GM19395 (cell line): ENCODE data around the gene TMEM266.

Experiments used
- ATAC-seq: cut with Tn5 transposase; IDR thresholded peaks from one replicate; pipeline ENCODE4 v1.9.1; 2021; ENCODE audit warnings: mild to moderate bottlenecking, moderate library complexity; ENCODE audit not compliant: unreplicated experiment

Gene TMEM266

GRCh38 chr15:76065793-76066192, 6.0 kb downstream of the TMEM266 start:
- no peak for ATAC-seq

GRCh38 chr15:76070192-76070591, 10.4 kb downstream of the TMEM266 start:
- ATAC-seq = no peak

DNA sequence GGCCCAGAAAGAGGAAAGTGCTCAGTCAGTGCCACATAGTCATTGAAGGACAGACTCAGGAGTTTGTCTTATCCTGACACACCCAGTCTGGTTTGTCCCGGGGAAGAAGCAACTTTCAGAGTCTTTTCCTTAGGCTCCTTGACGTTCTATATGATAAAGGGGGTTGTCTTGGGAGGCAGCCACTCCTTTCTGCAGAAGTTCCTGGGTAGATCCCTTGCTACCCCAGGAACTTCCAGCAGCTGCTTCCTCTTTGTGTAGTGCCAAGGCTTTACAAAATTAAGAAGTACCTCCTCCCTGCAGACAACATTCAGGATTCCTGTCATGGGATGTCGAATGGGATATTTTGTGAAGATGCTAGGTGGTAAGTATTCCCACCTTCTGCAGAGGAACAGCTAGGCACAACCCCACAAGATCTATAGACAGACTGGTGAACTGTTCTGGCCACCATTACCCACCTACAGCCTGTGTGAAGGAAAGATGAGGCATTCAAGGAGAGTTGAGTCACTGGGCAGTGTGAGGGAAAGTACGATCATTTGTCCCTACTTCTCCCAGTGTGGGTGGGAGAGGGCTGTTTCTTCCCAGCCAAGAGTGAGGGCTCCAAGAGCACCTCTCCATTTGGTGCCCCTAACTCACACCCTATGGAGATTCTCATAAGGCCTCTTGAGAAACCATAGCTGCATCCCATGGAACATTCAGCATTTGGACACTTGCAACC, 11.3 kb downstream of the TMEM266 start:
- ATAC-seq = no peak

DNA sequence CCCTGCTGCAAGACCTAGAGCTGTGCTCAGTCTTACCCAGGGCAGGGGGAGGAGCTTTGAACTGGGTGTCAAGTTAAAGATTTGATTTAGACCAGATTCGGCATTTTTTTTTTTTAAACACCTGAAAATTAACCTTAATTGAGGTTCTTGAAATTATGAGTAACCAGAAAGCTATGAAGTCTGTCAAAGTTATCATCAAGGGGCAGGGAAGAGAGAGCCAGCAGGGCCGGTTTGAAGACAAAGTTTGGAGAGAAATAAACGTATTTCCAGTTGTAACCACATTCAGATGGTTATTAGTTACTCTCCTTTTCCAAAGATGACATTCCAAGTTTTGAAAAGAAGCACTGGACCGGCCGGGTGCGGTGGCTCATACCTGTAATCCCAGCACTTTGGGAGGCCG, 12.0 kb downstream of the TMEM266 start:
- no peak for ATAC-seq

GRCh38 chr15:76073554-76073953, 13.8 kb downstream of the TMEM266 start:
- ATAC-seq = no peak

- ATAC-seq = no peak
Measured at GRCh38 chr15:76075046-76075445, 15.3 kb downstream of the TMEM266 start.

- no peak for ATAC-seq
Measured at GRCh38 chr15:76078285-76078877, 18.6 kb downstream of the TMEM266 start.

GRCh38 chr15:76084256-76084655, 24.5 kb downstream of the TMEM266 start:
- ATAC-seq = no peak

DNA sequence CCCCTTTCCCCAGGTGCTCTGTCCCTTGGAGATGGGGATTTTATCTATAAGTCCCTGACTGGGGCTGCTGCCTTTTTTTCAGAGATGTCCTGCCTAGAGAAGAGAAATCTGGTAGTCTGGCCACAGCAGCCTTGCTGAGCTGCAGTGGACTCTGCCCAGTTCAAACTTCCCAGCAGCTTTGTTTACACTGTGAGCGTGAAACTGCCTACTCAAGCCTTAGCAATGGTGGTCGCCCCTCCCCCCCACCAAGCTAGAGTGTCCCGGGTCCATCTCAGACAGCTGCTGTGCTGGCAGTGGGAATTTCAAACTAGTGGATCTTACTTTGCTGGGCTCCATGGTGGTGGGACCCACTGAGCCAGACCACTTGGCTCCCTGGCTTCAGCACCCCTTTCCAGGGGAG, 38.9 kb downstream of the TMEM266 start:
- ATAC-seq = no peak

- no peak for ATAC-seq
Measured at GRCh38 chr15:76099388-76099787, 39.6 kb downstream of the TMEM266 start.

- no peak for ATAC-seq
Measured at GRCh38 chr15:76100361-76100760, 40.6 kb downstream of the TMEM266 start.

GRCh38 chr15:76101655-76102054, 41.9 kb downstream of the TMEM266 start:
- ATAC-seq = no peak

GRCh38 chr15:76105391-76105790, 45.6 kb downstream of the TMEM266 start:
- no peak for ATAC-seq

DNA sequence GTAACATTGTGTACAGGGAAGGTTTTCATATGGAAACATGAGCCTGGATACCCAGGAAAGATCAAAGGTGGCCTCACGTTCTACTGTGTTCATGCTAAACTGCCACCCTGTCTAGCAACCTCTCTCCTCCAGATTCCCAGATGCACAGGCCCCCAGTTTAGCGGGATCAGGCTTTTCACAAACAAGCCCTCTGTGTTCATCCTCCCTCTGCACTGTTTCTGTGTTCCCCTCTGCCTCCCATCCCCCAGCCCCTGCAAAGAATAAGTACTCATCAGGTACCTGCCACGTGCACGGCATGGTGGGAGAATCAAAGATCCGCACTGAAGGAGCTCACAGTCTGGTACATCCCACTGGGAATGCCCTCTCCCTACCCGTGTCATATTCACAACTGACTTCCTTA, 46.1 kb downstream of the TMEM266 start:
- ATAC-seq = no peak

DNA sequence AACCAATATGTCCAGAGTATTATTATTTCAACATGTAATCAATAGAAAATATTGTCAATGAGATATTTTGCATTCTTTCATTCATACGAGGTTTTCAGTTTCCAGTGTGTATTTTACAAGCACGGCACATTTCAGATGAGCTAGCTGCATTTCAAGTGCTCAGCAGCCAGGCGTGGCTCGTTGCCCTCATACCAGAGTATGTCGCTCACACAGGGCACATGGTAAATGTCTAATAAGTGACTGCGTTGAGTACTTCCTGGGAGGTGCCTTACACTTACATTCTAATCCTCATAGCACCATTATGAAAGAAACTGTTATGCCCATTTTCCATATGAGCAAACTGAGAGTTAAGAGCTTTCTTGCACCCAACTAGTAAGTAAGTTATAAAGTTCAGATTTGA, 47.4 kb downstream of the TMEM266 start:
- no peak for ATAC-seq

DNA sequence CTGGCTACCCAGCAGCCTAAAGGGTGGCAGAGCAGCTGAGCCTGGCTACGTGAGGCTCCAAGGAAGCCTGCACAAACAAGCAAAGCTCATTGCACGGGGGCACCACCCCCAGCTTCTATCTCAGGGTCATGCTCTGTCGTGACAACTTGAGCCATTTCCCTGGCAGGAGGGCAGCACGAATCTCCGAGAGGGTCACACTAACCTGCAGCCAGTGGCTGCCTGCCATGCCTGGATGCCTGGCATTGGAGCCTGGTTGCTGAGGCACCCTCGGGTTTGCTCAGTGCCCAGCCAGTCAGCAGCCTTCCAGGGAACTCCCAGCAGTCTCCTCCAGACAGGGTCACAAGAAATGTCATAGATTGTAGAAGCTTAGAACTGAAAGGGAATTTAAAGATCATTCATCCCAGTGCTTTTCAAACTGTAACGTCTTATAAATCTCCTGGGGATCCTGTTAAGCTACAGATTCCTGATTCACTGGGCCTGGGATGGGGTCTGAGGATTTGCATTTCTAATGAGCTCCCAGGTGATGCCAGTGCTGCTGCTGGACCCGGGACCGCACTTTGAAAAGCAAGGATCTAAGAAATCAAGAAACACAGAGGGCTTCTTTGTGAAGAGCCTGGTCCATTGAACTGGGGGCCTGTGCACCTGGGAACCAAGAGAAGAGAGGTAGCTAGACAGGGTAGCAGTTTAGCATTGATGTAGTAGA, 48.4 kb downstream of the TMEM266 start:
- ATAC-seq = no peak

GRCh38 chr15:76109046-76109445, 49.3 kb downstream of the TMEM266 start:
- ATAC-seq = no peak

- no peak for ATAC-seq
Measured at GRCh38 chr15:76114561-76114960, 54.8 kb downstream of the TMEM266 start.

GRCh38 chr15:76116138-76116885, 56.5 kb downstream of the TMEM266 start:
- no peak for ATAC-seq

GRCh38 chr15:76117181-76117580, 57.4 kb downstream of the TMEM266 start:
- no peak for ATAC-seq

DNA sequence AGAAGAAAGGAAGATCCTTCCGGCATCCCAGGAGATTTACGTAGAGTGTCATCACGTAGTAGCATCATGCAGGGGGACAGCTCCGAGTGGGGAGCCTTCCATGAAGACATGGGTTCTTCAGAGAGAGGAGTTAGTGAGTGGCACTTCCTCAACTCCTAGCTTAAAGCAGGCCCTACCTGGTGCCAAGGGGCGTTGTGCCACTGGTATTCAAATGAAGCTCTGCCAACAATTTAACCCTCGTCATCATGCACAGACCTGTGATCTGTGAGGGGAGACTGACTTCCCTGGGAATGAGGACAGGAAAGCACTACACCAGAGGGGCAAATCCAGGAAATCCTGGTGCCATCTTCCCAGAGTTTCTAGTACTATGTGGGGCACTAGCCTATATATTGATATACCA, 59.0 kb downstream of the TMEM266 start:
- no peak for ATAC-seq

- ATAC-seq = no peak
Measured at GRCh38 chr15:76123031-76123430, 63.2 kb downstream of the TMEM266 start.
